H9 (cell line): ENCODE results near the gene CDKN2D. TPM values are rescaled to one million over a fixed set of nuclear protein-coding genes. Genes with fewer than 3 reads are reported as not detected.

ENCODE experiments used
- DNase-seq: peaks from one replicate; pipeline ENCODE4 v3.0.0-alpha.2; 2017
- H2AFZ ChIP-seq: one replicate; pipeline ENCODE4 v1.6.1; 2013; ENCODE audit warnings: mild to moderate bottlenecking, low read length, control low read depth, moderate library complexity
- H2AK5ac ChIP-seq: 2 replicates; pipeline ENCODE4 v1.6.1; 2013; ENCODE audit warnings: low read length, control low read depth, mixed read lengths; ENCODE audit not compliant: insufficient read length
- H2BK120ac ChIP-seq: one replicate; pipeline ENCODE4 v1.6.1; 2013; ENCODE audit warnings: low read depth, mild to moderate bottlenecking, low read length, control low read depth, inconsistent platforms; ENCODE audit not compliant: poor library complexity, severe bottlenecking
- H2BK12ac ChIP-seq: 2 replicates; pipeline ENCODE4 v1.6.1; 2013; ENCODE audit warnings: low read length, control low read depth, mixed read lengths, low read depth; ENCODE audit not compliant: insufficient read length
- H2BK15ac ChIP-seq: 2 replicates; pipeline ENCODE4 v1.6.1; 2013; ENCODE audit warnings: low read depth, low read length, control low read depth
- H2BK20ac ChIP-seq: one replicate; pipeline ENCODE4 v1.6.1; 2013; ENCODE audit warnings: low read depth, mild to moderate bottlenecking, low read length, control low read depth, inconsistent platforms; ENCODE audit not compliant: poor library complexity, severe bottlenecking
- H2BK5ac ChIP-seq: 2 replicates; pipeline ENCODE4 v1.6.1; 2013; ENCODE audit warnings: low read length, control low read depth, mixed read lengths; ENCODE audit not compliant: insufficient read length
- H3K14ac ChIP-seq: 2 replicates; pipeline ENCODE4 v1.6.1; 2013; ENCODE audit warnings: low read length, control low read depth; ENCODE audit not compliant: insufficient read depth
- H3K18ac ChIP-seq: 2 replicates; pipeline ENCODE4 v1.6.1; 2013; ENCODE audit warnings: low read depth, mild to moderate bottlenecking, mixed read lengths, low read length, control low read depth; ENCODE audit not compliant: insufficient read length
- H3K23ac ChIP-seq: 2 replicates; pipeline ENCODE4 v1.6.1; 2013; ENCODE audit warnings: low read length, control low read depth, mixed read lengths, low read depth; ENCODE audit not compliant: insufficient read length
- H3K23me2 ChIP-seq: 2 replicates; pipeline ENCODE4 v1.6.1; 2013; ENCODE audit warnings: low read depth, mild to moderate bottlenecking, mixed read lengths, low read length, control low read depth; ENCODE audit not compliant: insufficient read length, poor library complexity, severe bottlenecking
- H3K27ac ChIP-seq: 2 replicates; pipeline ENCODE4 v1.5.1; 2013; ENCODE audit warnings: low read length, control low read depth, mixed read lengths, low read depth; ENCODE audit not compliant: insufficient read length
- H3K27me3 ChIP-seq: 2 replicates; pipeline ENCODE4 v1.6.1; 2013; ENCODE audit warnings: low read length, control low read depth, inconsistent platforms; ENCODE audit not compliant: insufficient read depth
- H3K4ac ChIP-seq: 2 replicates; pipeline ENCODE4 v1.6.1; 2013; ENCODE audit warnings: low read depth, mild to moderate bottlenecking, control low read depth, inconsistent platforms, low read length, moderate library complexity
- H3K4me1 ChIP-seq: 2 replicates; pipeline ENCODE4 v1.6.1; 2013; ENCODE audit warnings: low read length, control low read depth, inconsistent platforms; ENCODE audit not compliant: insufficient read depth
- H3K4me2 ChIP-seq: 2 replicates; pipeline ENCODE4 v1.6.1; 2013; ENCODE audit warnings: low read length, control low read depth, mixed read lengths; ENCODE audit not compliant: insufficient read length, insufficient read depth
- H3K56ac ChIP-seq: 2 replicates; pipeline ENCODE4 v1.6.1; 2013; ENCODE audit warnings: low read depth, mild to moderate bottlenecking, mixed read lengths, low read length, control low read depth; ENCODE audit not compliant: insufficient read length
- H3K79me1 ChIP-seq: 2 replicates; pipeline ENCODE4 v1.6.1; 2013; ENCODE audit warnings: low read depth, mild to moderate bottlenecking, moderate library complexity, low read length, control low read depth, inconsistent platforms; ENCODE audit not compliant: insufficient read depth, poor library complexity, severe bottlenecking
- H3K79me2 ChIP-seq: 2 replicates; pipeline ENCODE4 v1.6.1; 2013; ENCODE audit warnings: low read length, control low read depth, inconsistent platforms; ENCODE audit not compliant: insufficient read depth
- H3K9ac ChIP-seq: 2 replicates; pipeline ENCODE4 v1.6.1; 2013; ENCODE audit warnings: low read length, control low read depth, mixed read lengths; ENCODE audit not compliant: insufficient read length; ENCODE audit errors: extremely low read depth
- H3K9me3 ChIP-seq: one replicate; pipeline ENCODE4 v1.6.1; 2013; ENCODE audit warnings: low read depth, low read length, inconsistent platforms; ENCODE audit not compliant: control insufficient read depth
- H3T11ph ChIP-seq: one replicate; pipeline ENCODE4 v1.6.1; 2013; ENCODE audit warnings: mild to moderate bottlenecking, low read length, control low read depth, inconsistent platforms
- H4K20me1 ChIP-seq: one replicate; pipeline ENCODE4 v1.6.1; 2013; ENCODE audit not compliant: control insufficient read depth, insufficient read length, insufficient read depth
- H4K5ac ChIP-seq: 2 replicates; pipeline ENCODE4 v1.6.1; 2013; ENCODE audit warnings: low read depth, mild to moderate bottlenecking, mixed read lengths, low read length, control low read depth; ENCODE audit not compliant: insufficient read length
- H4K8ac ChIP-seq: replicated peaks from 2 replicates; pipeline ENCODE4 v1.6.1; 2013; ENCODE audit warnings: low read length, control low read depth, mixed read lengths, low read depth; ENCODE audit not compliant: insufficient read length
- H4K91ac ChIP-seq: 2 replicates; pipeline ENCODE4 v1.6.1; 2013; ENCODE audit warnings: low read depth, mild to moderate bottlenecking, moderate library complexity, mixed read lengths, low read length, control low read depth; ENCODE audit not compliant: insufficient read length
- H3K27ac Mint-ChIP-seq, 3 experiments: 2 replicates in 2 of 3; 3 replicates in 1 of 3; pipeline ENCODE4 v1.8.0; 2020 to 2021; ENCODE audit warnings: mixed read lengths in 3 of 3, mild to moderate bottlenecking in 1 of 3, moderate library complexity in 1 of 3
- H3K27me3 Mint-ChIP-seq: 2 replicates; pipeline ENCODE4 v1.8.0; 2021; ENCODE audit warnings: low read depth, mild to moderate bottlenecking, moderate library complexity, mixed read lengths
- H3K36me3 Mint-ChIP-seq, 3 experiments: 2 replicates in 2 of 3; 3 replicates in 1 of 3; pipeline ENCODE4 v1.8.0; 2020 to 2021; ENCODE audit warnings: low read depth in 3 of 3, mixed read lengths in 3 of 3; ENCODE audit not compliant: insufficient read depth in 1 of 3
- H3K4me1 Mint-ChIP-seq, 2 experiments: 2 replicates each; pipeline ENCODE4 v1.8.0; 2020; ENCODE audit warnings: mixed read lengths in 2 of 2
- H3K4me3 Mint-ChIP-seq, 2 experiments: 2 replicates in 1 of 2; 3 replicates in 1 of 2; pipeline ENCODE4 v1.8.0; 2020 to 2021; ENCODE audit warnings: mild to moderate bottlenecking in 2 of 2, mixed read lengths in 2 of 2, moderate library complexity in 1 of 2
- H3K9me3 Mint-ChIP-seq, 2 experiments: 2 replicates in 1 of 2; 3 replicates in 1 of 2; pipeline ENCODE4 v1.8.0; 2020; ENCODE audit warnings: mild to moderate bottlenecking in 2 of 2, mixed read lengths in 2 of 2, moderate library complexity in 1 of 2
- CTCF ChIP-seq: fragments of 200-600 bp; sonication (generic); conservative IDR thresholded peaks from 3 replicates; pipeline ENCODE4 v1.8.0; 2021; ENCODE audit warnings: antibody characterized with exemption, mild to moderate bottlenecking
- WGBS: extraction: QIAGEN DNeasy Blood & Tissue Kit; methylation state at CpG from one replicate; pipeline ENCODE4 v1.1.7; 2013; ENCODE audit warnings: missing lambda C conversion rate, low lambda C conversion rate, mixed read lengths; ENCODE audit not compliant: insufficient read length; ENCODE audit errors: extremely low coverage; 5-methylcytosine and 5-hydroxymethylcytosine counted together
- total RNA-seq: library from RNA; stranded (reverse); gene quantifications from 2 replicates; pipeline ENCODE4 v1.2.1, GENCODE V29; 2021

Gene CDKN2D
- total RNA-seq, 1 experiment from 2014 or later: 2.8 TPM

GRCh38 chr19:10554760-10555609 is 13.8 kb downstream of the CDKN2D start:
- H3K27ac ChIP-seq: no peak overlapping the region
- WGBS: no CpG with 5 or more reads among the region's 30 CpGs
- no peaks in the 10 kb centered on the region for H3K9me3 Mint-ChIP-seq
- H2BK5ac ChIP-seq: no peak overlapping the region
- H2AK5ac ChIP-seq: no peak overlapping the region
- H3K9ac ChIP-seq: no peak overlapping the region
- no peak overlapping the region for H4K5ac ChIP-seq
- peaks cover 34 to 92% (median 78%) of the 10 kb centered on the region in 3 experiments; a peak in 6 of 7 replicates for H3K36me3 Mint-ChIP-seq
- H2AFZ ChIP-seq: no peak overlapping the region
- peaks cover 2% of the 10 kb centered on the region for H4K20me1 ChIP-seq
- H3K4me1 ChIP-seq: no peaks in the 10 kb centered on the region
- H3K27ac Mint-ChIP-seq: no peak overlapping the region
- no peak overlapping the region for H4K91ac ChIP-seq
- no peaks in the 10 kb centered on the region for H3K4me1 Mint-ChIP-seq
- no peak overlapping the region for H3K4me3 Mint-ChIP-seq
- no peaks in the 10 kb centered on the region for H3K9me3 ChIP-seq
- H3K79me1 ChIP-seq: no peaks in the 10 kb centered on the region
- no peak overlapping the region for H2BK120ac ChIP-seq
- H2BK12ac ChIP-seq: no peak overlapping the region
- no peaks in the 10 kb centered on the region for H3K27me3 ChIP-seq
- no peak overlapping the region for H2BK15ac ChIP-seq
- H3K56ac ChIP-seq: no peak overlapping the region
- H3T11ph ChIP-seq: no peak overlapping the region
- no peak overlapping the region for H3K14ac ChIP-seq
- no peak overlapping the region for H4K8ac ChIP-seq
- no peak overlapping the region for H3K4ac ChIP-seq
- no peak overlapping the region for H2BK20ac ChIP-seq
- TF ChIP-seq CTCF: peak; percentile 35; the same call in 2 of the 3 replicates
- no peaks in the 10 kb centered on the region for H3K23me2 ChIP-seq
- H3K23ac ChIP-seq: no peak overlapping the region
- H3K4me2 ChIP-seq: no peak overlapping the region
- no peak for DNase-seq
- H3K18ac ChIP-seq: no peak overlapping the region
- H3K27me3 Mint-ChIP-seq: no peaks in the 10 kb centered on the region
- no peaks in the 10 kb centered on the region for H3K79me2 ChIP-seq
